HG03432 (cell line): Measurements from ENCODE around the gene PADI4.

Experiments used
- ATAC-seq: cut with Tn5 transposase; IDR thresholded peaks from one replicate; pipeline ENCODE4 v1.9.1; 2021; ENCODE audit warnings: mild to moderate bottlenecking, moderate library complexity; ENCODE audit not compliant: unreplicated experiment

PADI4 gene

GRCh38 chr1:17307946-17308345, at the start of gene PADI4:
Gene PADI4, plus strand, starts transcription at chr1:17308197. Its CDS starts 26 bp downstream, at chr1:17308223.
- no peak for ATAC-seq

GRCh38 chr1:17258758-17259130, 49.3 kb upstream of the PADI4 start:
- no peak for ATAC-seq

GRCh38 chr1:17259233-17259873, 48.6 kb upstream of the PADI4 start:
- no peak for ATAC-seq

- ATAC-seq, result no peak
Observed at GRCh38 chr1:17260264-17260663, 47.7 kb upstream of the PADI4 start.

- ATAC-seq, result no peak
Observed at GRCh38 chr1:17260738-17261137, 47.3 kb upstream of the PADI4 start.

GRCh38 chr1:17263936-17264335, 44.1 kb upstream of the PADI4 start:
- no peak for ATAC-seq

GRCh38 chr1:17264470-17264869, 43.5 kb upstream of the PADI4 start:
- ATAC-seq, result no peak

GRCh38 chr1:17265162-17265561, 42.8 kb upstream of the PADI4 start:
- ATAC-seq, result no peak

GRCh38 chr1:17265950-17266349, 42.0 kb upstream of the PADI4 start:
- no peak for ATAC-seq

GRCh38 chr1:17270891-17271765, 36.9 kb upstream of the PADI4 start:
- ATAC-seq, result no peak

GRCh38 chr1:17272066-17272465, 35.9 kb upstream of the PADI4 start:
- ATAC-seq, result no peak

- ATAC-seq, result no peak
Observed at GRCh38 chr1:17272646-17273045, 35.4 kb upstream of the PADI4 start.

GRCh38 chr1:17273096-17273495, 34.9 kb upstream of the PADI4 start:
- ATAC-seq, result no peak

GRCh38 chr1:17274186-17275170, 33.5 kb upstream of the PADI4 start:
- peak; percentile 58 for ATAC-seq

- ATAC-seq, result no peak
Observed at GRCh38 chr1:17276568-17276967, 31.4 kb upstream of the PADI4 start.

- no peak for ATAC-seq
Observed at GRCh38 chr1:17277511-17278159, 30.4 kb upstream of the PADI4 start.

GRCh38 chr1:17278996-17279830, 28.8 kb upstream of the PADI4 start:
- ATAC-seq, result no peak

- ATAC-seq, result no peak
Observed at GRCh38 chr1:17280436-17280835, 27.6 kb upstream of the PADI4 start.

GRCh38 chr1:17280894-17281293, 27.1 kb upstream of the PADI4 start:
- no peak for ATAC-seq

GRCh38 chr1:17281775-17282181, 26.2 kb upstream of the PADI4 start:
- ATAC-seq, result no peak
